GM19452 (cell line): ENCODE results near the gene CYB561.

ENCODE experiments used
- ATAC-seq: cut with Tn5 transposase; IDR thresholded peaks from one replicate; pipeline ENCODE4 v1.9.1; 2021; ENCODE audit not compliant: unreplicated experiment

The CYB561 gene, protein sequence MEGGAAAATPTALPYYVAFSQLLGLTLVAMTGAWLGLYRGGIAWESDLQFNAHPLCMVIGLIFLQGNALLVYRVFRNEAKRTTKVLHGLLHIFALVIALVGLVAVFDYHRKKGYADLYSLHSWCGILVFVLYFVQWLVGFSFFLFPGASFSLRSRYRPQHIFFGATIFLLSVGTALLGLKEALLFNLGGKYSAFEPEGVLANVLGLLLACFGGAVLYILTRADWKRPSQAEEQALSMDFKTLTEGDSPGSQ

DNA sequence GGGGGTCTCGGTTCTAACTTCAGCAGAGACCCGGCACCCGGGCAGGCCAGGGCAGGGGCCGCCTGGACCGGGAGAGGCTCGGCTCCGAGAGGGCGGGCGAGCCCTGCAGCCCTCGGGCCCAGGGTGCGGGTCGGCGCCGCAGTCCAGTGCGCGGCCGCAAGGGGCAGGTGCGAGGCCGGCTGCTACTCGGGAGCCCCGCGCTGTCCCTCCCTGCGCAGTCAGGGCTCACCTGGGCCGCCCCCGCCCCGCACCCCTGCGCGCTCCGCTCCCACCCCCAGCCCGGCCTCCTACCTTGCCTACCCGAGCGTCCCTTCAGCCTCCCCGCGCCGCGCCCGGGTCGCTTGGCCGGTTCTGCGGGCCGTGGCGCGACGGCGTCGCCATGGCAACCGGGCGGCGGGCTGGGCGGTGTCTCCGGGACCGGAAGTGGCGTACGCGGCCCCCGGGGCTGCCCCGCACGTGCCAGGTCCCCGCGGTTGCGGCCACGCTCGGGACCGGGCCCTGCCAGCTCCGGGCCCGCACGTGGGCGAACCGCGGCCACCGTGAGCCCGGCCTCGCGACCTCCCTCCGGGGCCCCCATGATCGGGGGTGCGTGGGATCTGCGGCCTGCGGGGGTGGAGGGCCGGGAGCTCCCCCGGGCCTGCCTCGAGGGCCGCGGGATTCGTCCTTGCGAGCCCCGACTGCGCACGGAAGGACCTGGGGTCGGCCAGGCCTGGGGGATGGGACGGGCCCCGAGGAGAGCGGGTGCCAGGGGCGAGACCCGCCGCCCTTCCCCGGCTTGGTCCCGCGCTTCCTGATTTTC, at the start of gene CYB561:
Gene CYB561 (minus strand): TSS at position 353 of the 799 bp plus-strand sequence. CDS start 8,759 bp downstream, outside the sequence.
- ATAC-seq = peak; percentile 70

DNA sequence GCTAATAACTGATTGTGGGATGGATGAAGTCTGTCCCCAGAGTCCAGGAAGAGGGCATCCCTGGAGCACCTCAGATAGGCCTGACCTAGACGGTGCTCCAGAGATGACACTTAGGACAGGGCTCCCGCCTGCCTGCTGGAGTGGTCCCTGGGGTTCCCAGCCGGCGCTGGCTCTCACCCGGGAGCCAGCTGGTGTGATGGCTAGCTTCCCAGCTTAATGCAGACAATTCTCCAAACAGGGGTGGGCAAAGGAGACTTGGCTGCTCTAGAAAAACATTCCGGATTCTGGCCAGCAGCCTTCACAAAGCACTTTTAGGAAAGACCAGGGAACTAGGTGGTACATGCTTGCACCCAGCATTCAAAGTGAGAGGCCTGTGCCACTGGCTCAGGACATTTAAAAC, 49.4 kb upstream of the CYB561 start:
- ATAC-seq = no peak

DNA sequence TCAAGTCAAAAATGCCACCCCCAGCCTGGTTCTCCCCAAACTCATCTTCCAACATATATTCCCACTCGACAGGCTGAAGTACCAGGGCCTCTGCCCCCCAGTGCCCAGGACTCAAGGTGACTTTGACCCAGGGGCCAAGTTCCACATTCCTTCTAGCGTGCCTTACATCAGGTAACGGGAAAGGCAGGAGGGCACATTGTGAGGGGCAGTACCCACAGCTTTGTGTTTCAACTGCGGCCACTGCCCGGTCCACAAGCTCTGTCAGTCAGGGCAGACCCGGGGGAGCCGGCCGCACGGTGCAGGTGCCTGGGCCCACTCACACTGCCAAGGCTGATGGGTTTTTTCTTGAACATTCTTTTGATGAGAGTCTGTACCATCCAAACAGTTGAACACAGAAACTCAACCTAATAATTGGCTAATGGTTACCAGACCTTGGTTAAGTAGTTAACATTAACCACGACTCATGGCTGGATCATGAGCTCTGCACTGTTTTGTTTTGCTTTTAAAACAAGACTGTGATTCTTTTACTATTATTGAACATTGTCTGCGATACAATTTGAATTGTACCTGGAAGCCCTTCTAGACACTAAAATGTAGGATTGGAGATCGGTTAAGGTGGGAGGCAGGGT, 48.3 kb upstream of the CYB561 start:
- no peak for ATAC-seq

DNA sequence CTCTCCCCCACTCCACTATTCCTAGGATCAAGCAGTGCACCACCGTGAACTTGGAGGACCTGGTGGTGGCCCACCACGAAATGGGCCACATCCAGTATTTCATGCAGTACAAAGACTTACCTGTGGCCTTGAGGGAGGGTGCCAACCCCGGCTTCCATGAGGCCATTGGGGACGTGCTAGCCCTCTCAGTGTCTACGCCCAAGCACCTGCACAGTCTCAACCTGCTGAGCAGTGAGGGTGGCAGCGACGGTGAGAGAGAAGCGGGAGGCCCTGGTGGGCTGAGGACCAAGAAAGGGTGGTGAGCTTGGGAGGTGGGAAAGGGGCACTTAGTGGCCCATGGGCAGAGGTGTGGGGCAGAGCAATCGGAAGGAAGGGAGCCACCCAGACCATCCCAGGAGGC, 47.3 kb upstream of the CYB561 start:
- no peak for ATAC-seq

DNA sequence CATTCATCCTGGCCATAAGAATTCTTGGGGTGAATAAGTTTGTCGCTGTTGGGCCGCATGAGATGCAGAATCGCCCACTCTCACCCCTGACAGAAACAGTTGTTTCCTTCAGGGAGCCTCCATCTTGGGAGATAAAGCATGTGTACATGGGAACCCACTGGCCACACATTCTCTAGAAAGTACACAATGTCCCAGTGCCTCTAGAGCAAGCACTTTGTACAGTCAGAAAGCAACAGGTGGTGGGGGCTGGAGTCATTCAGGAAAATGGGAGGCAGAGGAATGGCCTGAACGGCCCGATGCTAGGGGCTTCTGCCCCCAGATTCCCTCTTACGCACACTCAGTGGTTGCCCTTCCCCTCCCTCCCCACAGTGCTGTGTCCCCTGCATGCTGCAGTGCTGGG, 46.8 kb upstream of the CYB561 start:
- no peak for ATAC-seq

DNA sequence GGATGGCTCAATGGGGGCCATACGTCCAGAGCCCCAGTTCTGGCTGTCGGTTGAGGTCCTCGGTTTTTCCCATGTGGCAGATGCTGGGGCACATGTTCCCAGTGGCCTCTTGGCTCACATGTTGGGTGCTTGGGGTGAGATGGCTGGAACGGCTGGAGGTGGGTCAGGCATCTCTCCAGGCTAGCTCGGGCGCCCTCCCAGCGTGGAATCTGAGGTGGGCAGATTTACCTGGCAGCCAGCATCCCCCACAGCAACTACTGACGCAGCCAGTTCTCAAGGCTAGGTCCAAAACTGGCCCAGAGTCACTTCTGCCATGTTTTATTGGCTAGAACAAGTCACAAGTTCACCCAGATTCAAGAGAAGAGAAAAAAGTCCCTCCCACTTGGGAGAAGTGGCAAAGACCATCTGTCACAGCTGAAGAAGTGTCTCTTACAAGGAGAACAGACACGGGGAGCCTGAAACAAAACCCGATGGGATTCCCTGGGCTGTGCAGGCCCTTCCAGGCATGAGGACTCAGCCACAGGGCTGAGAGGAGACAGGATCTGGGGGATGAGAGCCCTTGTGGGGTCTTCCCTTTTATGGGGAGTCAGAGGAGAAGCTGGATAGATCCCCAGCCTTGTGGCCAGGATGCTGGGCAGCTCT, 46.0 kb upstream of the CYB561 start:
- no peak for ATAC-seq

DNA sequence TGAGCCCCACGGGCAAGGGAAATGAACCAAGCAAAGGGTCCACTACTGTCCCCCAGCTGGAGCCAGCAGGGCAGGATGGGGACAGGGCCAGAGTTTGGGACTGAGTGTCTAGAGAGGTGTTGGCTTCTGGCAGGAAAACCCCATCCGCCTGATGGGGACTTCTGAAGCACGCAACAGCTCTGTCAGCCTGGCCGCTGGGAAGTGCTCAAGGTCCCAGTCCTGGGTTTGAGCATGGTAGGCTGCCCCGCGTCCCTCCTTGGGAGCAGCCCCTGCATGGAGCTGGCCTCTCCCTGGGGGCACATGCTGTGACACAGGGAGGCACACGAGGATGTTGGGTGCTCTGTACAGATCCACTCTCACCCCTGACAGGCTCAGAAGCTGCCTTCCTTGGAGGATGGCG, 45.3 kb upstream of the CYB561 start:
- no peak for ATAC-seq

DNA sequence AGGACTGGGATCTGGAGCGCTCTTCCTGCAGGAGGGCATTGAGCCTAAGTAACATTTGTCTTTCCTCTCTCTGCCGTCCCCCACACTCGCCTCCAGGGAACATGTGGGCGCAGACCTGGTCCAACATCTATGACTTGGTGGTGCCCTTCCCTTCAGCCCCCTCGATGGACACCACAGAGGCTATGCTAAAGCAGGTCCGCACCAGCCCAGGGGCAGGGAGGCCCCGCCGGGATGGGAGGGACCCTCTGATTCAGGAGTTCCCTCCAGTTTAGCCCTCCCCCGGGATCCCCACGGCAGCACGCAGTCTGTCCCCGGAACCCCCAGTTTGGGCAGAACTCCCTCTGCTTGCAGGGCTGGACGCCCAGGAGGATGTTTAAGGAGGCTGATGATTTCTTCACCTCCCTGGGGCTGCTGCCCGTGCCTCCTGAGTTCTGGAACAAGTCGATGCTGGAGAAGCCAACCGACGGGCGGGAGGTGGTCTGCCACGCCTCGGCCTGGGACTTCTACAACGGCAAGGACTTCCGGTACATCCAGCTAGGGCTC, 44.8 kb upstream of the CYB561 start:
- no peak for ATAC-seq

DNA sequence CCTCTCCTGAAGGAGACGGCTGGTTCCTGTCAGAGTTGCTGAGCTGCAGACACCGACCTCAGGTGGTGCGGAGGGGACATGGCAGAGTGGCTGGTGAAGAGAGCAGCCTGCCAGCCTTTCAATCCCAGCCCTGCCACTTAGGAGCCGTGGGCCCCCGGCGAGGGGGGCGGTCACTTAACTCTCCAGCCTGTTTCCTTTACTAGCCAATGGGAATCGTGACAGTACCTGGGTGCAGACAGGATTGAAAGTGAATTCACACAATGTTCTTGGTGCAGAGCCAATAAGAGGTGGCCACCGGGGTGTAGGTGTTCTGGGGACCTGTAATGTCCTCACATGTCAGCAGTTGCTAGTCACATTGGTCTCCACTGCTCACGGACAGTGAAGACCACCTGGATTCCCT, 44.2 kb upstream of the CYB561 start:
- ATAC-seq = no peak

DNA sequence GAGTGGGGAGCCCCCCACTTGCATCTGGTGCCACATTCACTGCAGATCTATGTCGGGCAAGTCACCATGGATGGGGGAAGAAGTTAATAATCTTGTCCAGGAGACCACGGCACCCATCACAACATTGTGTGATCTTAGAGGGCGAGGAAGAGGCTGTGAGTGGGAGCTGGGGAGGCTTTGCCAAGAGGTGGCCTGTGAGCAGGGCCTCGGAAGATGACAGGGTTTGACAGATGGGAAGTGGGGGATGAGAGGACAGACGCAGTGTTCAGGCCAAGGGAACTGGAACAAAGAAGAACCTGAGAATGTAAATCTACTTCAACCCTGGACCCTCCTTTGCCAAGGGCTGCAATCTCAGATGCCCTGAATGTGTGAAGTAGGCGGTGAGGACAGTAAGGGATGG, 43.2 kb upstream of the CYB561 start:
- no peak for ATAC-seq

DNA sequence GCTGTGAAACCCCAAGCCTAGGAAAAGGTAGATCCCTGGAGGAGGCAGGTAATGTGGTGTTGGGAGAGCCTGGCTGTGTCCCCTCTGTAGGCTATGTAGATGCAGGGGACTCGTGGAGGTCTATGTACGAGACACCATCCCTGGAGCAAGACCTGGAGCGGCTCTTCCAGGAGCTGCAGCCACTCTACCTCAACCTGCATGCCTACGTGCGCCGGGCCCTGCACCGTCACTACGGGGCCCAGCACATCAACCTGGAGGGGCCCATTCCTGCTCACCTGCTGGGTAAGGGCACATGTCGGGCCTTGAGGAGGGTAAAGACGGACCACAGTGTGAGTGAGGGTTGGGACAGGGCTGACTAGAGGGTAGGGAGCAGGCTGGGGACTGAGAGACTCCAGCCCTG, 42.7 kb upstream of the CYB561 start:
- ATAC-seq = no peak

DNA sequence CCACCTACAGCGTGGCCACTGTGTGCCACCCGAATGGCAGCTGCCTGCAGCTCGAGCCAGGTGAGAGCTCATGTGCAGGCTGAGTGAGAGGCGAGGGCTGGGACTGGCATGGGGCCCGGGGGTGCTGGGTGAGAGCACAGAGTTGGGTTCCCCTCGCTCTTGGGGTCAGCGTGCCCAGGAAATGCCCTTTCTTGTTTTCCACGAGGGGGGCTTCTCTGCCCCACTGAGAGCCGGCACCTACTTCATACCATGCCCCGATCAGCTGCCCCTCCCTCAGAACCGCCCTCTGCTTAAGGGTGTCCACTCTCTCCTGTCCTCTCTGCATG, 40.9 kb upstream of the CYB561 start:
- ATAC-seq = no peak

DNA sequence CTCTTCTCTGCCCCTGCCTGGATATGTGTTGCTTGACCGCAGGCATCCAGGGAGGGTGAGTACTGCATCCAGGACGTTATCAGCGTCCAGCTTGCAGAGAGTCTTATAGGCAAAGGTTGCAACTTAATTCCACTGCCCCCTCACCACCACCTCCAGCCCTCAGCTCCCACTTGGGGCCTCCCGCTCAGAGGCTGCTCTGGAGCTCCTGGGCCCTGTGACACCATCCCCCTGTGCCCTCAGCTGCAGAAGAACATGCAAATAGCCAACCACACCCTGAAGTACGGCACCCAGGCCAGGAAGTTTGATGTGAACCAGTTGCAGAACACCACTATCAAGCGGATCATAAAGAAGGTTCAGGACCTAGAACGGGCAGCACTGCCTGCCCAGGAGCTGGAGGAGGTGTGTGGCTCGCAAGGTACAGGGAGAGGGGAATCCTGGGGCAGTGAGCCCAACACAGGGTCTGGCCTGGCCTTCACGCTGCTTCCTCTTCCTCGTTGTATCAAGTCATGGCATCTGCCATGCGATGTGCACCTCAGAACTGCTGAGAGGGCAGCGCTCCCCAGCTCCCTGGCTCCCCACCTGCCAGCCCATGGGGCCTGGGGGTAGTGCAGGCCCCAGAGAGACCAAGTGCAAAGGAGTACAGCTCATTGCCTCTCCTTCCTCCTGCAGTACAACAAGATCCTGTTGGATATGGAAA, 40.4 kb upstream of the CYB561 start:
- no peak for ATAC-seq

DNA sequence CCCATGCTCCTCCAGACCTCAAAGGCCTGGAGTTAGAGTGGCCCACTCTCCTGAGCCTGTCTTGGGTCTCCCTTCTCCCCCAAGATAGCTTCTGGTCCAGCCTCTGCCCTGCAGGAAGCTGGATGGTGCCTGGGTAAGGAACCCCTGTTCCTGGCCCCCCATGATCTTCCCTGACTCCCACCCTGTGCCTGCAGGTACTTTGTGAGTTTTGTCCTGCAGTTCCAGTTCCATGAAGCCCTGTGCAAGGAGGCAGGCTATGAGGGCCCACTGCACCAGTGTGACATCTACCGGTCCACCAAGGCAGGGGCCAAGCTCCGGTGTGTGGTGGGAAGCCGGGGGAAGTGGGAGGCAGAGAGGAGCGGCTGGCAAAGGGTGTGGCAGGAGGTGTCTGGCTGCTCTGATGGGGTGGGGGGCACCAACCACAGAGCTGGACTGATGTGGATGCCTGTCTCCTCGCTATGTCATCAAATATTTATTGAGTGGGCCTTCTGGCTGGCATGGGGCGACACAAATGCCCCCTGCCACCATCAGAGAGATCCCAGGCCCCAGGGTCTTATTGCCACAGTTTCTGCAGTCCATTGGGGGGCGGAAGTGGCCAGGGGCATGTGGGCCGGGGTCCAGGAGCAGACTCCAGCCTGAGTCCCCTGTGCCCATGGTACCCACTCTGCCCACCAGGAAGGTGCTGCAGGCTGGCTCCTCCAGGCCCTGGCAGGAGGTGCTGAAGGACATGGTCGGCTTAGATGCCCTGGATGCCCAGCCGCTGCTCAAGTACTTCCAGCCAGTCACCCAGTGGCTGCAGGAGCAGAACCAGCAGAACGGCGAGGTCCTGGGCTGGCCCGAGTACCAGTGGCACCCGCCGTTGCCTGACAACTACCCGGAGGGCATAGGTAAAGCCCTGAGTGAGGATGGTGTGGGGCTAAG, 37.8 kb upstream of the CYB561 start:
- no peak for ATAC-seq

DNA sequence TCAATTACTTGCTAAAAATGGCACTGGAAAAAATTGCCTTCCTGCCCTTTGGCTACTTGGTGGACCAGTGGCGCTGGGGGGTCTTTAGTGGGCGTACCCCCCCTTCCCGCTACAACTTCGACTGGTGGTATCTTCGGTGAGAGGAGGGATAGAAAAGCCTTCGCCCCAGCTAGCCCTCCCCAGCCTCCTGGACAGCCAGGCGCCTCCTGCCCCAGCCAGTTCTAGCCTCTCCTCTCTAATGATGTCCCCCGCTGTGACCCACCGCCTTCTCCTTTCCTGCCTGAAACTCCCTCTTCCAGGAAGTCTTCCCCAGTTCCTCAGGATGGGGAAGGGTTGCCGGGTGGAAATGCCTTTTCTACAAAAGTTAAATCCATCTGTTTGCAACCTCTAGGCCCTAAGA, 36.9 kb upstream of the CYB561 start:
- no peak for ATAC-seq

DNA sequence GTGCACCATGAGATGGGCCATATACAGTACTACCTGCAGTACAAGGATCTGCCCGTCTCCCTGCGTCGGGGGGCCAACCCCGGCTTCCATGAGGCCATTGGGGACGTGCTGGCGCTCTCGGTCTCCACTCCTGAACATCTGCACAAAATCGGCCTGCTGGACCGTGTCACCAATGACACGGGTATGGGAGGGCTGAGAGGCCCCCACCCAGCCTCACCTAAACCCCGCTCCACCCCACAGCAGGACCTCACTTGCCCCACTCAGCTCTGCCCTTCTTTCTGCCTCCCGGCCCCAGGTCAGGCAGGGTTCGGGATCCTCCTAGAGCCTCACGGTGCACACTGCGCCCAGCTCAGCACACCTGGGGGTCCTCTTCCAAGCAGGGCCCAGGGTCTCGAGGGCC, 36.4 kb upstream of the CYB561 start:
- no peak for ATAC-seq

DNA sequence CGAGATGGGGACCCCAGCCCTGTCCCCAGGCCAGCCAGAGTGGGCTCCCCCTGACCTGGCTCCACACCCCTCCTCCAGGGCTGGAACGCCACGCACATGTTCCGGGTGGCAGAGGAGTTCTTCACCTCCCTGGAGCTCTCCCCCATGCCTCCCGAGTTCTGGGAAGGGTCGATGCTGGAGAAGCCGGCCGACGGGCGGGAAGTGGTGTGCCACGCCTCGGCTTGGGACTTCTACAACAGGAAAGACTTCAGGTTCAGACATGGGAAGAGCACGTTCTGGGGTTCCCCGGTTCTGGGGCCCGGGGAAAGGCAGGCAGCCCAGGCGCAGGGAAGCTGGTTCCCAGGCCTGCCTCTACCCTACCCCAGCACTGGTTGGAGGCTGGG, 35.4 kb upstream of the CYB561 start:
- ATAC-seq = no peak

DNA sequence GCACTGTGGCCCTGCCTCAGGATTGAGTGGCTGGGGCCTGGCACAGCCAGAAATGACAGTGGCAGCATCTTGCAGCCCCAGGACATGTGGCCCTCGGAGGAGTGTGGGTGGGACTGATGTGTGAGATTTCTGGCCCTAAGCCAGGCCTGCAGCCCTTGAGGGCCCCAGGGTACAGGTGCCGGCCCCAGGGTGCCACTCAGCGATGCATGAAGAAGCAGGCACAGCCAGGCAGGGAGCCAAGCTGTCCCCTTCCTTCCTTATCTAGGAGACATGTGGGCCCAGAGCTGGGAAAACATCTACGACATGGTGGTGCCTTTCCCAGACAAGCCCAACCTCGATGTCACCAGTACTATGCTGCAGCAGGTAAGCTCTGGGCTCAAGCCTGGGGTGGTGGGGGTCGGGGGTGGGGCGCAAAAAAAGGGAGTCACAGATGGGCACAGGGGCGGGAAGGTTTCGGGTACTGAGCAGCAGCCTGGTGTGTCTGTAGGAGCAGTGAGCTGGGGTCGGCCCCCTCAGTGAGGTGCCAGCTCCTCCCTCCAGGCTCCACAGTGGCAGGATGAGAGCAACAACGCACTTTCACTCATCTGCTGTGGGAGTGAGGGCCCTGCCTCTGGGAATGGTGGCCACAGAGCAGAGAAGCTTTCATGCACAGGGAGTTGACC, 34.9 kb upstream of the CYB561 start:
- ATAC-seq = no peak

DNA sequence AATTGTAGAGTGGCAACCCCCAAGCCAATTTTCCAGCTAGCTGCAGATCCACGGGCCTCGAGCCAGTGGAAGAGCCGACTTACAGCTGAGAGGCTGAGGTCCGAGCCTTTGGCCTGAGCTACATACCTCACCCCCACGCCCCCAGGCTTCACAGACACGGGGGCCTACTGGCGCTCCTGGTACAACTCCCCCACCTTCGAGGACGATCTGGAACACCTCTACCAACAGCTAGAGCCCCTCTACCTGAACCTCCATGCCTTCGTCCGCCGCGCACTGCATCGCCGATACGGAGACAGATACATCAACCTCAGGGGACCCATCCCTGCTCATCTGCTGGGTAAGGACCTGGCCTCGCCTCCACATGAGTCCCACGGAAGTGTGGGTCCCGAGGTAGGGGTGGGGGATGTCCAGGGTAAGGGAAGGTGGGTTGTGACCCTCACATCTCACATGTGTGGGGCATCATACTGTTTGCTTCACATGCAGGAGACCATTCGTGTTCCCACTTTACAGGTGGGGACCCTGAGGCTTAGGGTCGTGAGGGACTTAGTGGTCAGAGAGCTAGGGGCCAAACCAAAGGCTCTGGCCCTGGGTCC, 34.2 kb upstream of the CYB561 start:
- no peak for ATAC-seq
